ENCODE results near the gene SAP30BP. TPM values are rescaled to one million over a fixed set of nuclear protein-coding genes. Genes with fewer than 3 reads are reported as not detected.

The SAP30BP gene
- total RNA-seq, 1 experiment from 2014 or later = 96.4 TPM

- Mint-ChIP-seq H3K36me3 (ENCODE audit: insufficient read depth, unreplicated experiment) (peaks cover 43% of the 10 kb centered on the region), H3K9me3 (ENCODE audit: low read depth, unreplicated experiment) (no peaks in the 10 kb centered on the region)
Measured at GRCh38 chr17:75650874-75651273, 16.3 kb upstream of the SAP30BP start.

GRCh38 chr17:75652341-75652740, 14.8 kb upstream of the SAP30BP start:
- CTCF ChIA-PET = interaction anchor here (1.1 to 6.7 kb wide), 5 partner anchors 10 to 51 kb away, joined by 3 to 119 read pairs (median 5); partner anchors contain the start of gene SMIM5
- Mint-ChIP-seq H3K9me3 (ENCODE audit: low read depth, unreplicated experiment) (no peaks in the 10 kb centered on the region), H3K27ac (ENCODE audit: unreplicated experiment) (no peak overlapping the region), H3K4me1 (ENCODE audit: low read depth, unreplicated experiment) (no peaks in the 10 kb centered on the region), H3K27me3 (ENCODE audit: unreplicated experiment) (no peaks in the 10 kb centered on the region), H3K36me3 (ENCODE audit: insufficient read depth, unreplicated experiment) (peaks cover 46% of the 10 kb centered on the region), H3K4me3 (ENCODE audit: low read depth, unreplicated experiment) (no peak overlapping the region)
- DNase-seq = no peak
- TF ChIP-seq CTCF (IDR thresholded peaks at IDR 0.05; ENCODE audit: unreplicated experiment) = no peak
- no TSS peak for BruUV-seq (replicated peaks)
- intact Hi-C loops (cut with micrococcal nuclease; ENCODE audit: unreplicated experiment) = loop anchor here (2.0 to 5.0 kb wide), 2 partner anchors 20 to 225 kb away; partner anchors contain the start of gene SMIM5

More at GRCh38 chr17:75650874-75651273, 16.3 kb upstream of the SAP30BP start:
- no peak overlapping the region for H3K27ac Mint-ChIP-seq (ENCODE audit: unreplicated experiment)
- H3K4me1 Mint-ChIP-seq (ENCODE audit: low read depth, unreplicated experiment) = peaks cover 10% of the 10 kb centered on the region
- no TSS peak for BruUV-seq (replicated peaks)
- CTCF ChIA-PET = interaction anchor here (1.7 to 6.7 kb wide), 2 partner anchors 11 to 18 kb away, joined by 5 to 119 read pairs; partner anchors contain the start of gene SMIM5
- H3K4me3 Mint-ChIP-seq (ENCODE audit: low read depth, unreplicated experiment) = no peak overlapping the region
- DNase-seq = no peak
- intact Hi-C loops (cut with micrococcal nuclease; ENCODE audit: unreplicated experiment) = loop anchor here (5.0 kb wide), 1 partner anchor 224 kb away; no protein-coding TSS in a partner anchor
- no peaks in the 10 kb centered on the region for H3K27me3 Mint-ChIP-seq (ENCODE audit: unreplicated experiment)
- TF ChIP-seq CTCF (IDR thresholded peaks at IDR 0.05; ENCODE audit: unreplicated experiment) = no peak

GRCh38 chr17:75652934-75653549, 14.1 kb upstream of the SAP30BP start:
- H3K36me3 Mint-ChIP-seq (ENCODE audit: insufficient read depth, unreplicated experiment) = peaks cover 43% of the 10 kb centered on the region
- no peaks in the 10 kb centered on the region for H3K27me3 Mint-ChIP-seq (ENCODE audit: unreplicated experiment)
- CTCF ChIA-PET = interaction anchor here (0.8 to 6.7 kb wide), 5 partner anchors 11 to 52 kb away, joined by 3 to 119 read pairs (median 4); partner anchors contain the start of gene SMIM5
- H3K9me3 Mint-ChIP-seq (ENCODE audit: low read depth, unreplicated experiment) = no peaks in the 10 kb centered on the region
- peak; percentile 63 for DNase-seq
- no TSS peak for BruUV-seq (replicated peaks)
- intact Hi-C loops (cut with micrococcal nuclease; ENCODE audit: unreplicated experiment) = loop anchor here (2.0 to 5.0 kb wide), 2 partner anchors 20 to 226 kb away; partner anchors contain the start of gene SMIM5
- H3K4me1 Mint-ChIP-seq (ENCODE audit: low read depth, unreplicated experiment) = no peaks in the 10 kb centered on the region
- peak; percentile 87 for TF ChIP-seq CTCF (IDR thresholded peaks at IDR 0.05; ENCODE audit: unreplicated experiment)
- no peak overlapping the region for H3K4me3 Mint-ChIP-seq (ENCODE audit: low read depth, unreplicated experiment)
- H3K27ac Mint-ChIP-seq (ENCODE audit: unreplicated experiment) = no peak overlapping the region

- peaks cover 42% of the 10 kb centered on the region for H3K36me3 Mint-ChIP-seq (ENCODE audit: insufficient read depth, unreplicated experiment)
- no peaks in the 10 kb centered on the region for H3K27me3 Mint-ChIP-seq (ENCODE audit: unreplicated experiment)
- no peak for TF ChIP-seq CTCF (IDR thresholded peaks at IDR 0.05; ENCODE audit: unreplicated experiment)
- CTCF ChIA-PET = interaction anchor here (0.6 to 6.7 kb wide), 8 partner anchors 9 to 452 kb away, joined by 3 to 119 read pairs (median 4); partner anchors contain the start of gene SMIM5
- no peaks in the 10 kb centered on the region for H3K4me1 Mint-ChIP-seq (ENCODE audit: low read depth, unreplicated experiment)
- no peak overlapping the region for H3K4me3 Mint-ChIP-seq (ENCODE audit: low read depth, unreplicated experiment)
- intact Hi-C loops (cut with micrococcal nuclease; ENCODE audit: unreplicated experiment) = loop anchor here (5.0 kb wide), 1 partner anchor 227 kb away; no protein-coding TSS in a partner anchor
- no TSS peak for BruUV-seq (replicated peaks)
- H3K9me3 Mint-ChIP-seq (ENCODE audit: low read depth, unreplicated experiment) = no peaks in the 10 kb centered on the region
- no peak for DNase-seq
- no peak overlapping the region for H3K27ac Mint-ChIP-seq (ENCODE audit: unreplicated experiment)
Measured at GRCh38 chr17:75654176-75654575, 13.0 kb upstream of the SAP30BP start.

Data from Calu3 (cell line).